ENCODE data around the gene ASXL2. TPM values are rescaled to one million over a fixed set of nuclear protein-coding genes. Genes with fewer than 3 reads are reported as not detected.

ASXL2 gene
- total RNA-seq, 1 donor from 2014 or later = 32.7 TPM

GRCh38 chr2:25684577-25685473, 193.5 kb downstream of the ASXL2 start:
- no peak for DNase-seq (ENCODE audit: extremely low spot score, unreplicated experiment)
- no peaks in the 10 kb centered on the region for H3K9me3 Mint-ChIP-seq (ENCODE audit: unreplicated experiment)
- H3K27me3 Mint-ChIP-seq (ENCODE audit: unreplicated experiment) = peaks cover 9% of the 10 kb centered on the region
- H3K27ac Mint-ChIP-seq (ENCODE audit: unreplicated experiment) = no peak overlapping the region
- no peaks in the 10 kb centered on the region for H3K4me1 Mint-ChIP-seq (ENCODE audit: unreplicated experiment)
- TF ChIP-seq, protein P1, sequence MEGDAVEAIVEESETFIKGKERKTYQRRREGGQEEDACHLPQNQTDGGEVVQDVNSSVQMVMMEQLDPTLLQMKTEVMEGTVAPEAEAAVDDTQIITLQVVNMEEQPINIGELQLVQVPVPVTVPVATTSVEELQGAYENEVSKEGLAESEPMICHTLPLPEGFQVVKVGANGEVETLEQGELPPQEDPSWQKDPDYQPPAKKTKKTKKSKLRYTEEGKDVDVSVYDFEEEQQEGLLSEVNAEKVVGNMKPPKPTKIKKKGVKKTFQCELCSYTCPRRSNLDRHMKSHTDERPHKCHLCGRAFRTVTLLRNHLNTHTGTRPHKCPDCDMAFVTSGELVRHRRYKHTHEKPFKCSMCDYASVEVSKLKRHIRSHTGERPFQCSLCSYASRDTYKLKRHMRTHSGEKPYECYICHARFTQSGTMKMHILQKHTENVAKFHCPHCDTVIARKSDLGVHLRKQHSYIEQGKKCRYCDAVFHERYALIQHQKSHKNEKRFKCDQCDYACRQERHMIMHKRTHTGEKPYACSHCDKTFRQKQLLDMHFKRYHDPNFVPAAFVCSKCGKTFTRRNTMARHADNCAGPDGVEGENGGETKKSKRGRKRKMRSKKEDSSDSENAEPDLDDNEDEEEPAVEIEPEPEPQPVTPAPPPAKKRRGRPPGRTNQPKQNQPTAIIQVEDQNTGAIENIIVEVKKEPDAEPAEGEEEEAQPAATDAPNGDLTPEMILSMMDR (IDR thresholded peaks at IDR 0.05) = no peak
- H3K4me3 Mint-ChIP-seq (ENCODE audit: unreplicated experiment) = no peak overlapping the region
- no peaks in the 10 kb centered on the region for H3K36me3 Mint-ChIP-seq (ENCODE audit: unreplicated experiment)

Other genes starting within 250 kb of the ASXL2 start
- 19.6 and 20.9 TPM in 2 replicates for gene DTNB, start 204.9 kb downstream of the ASXL2 start, total RNA-seq
- gene KIF3C, start 104.0 kb upstream of the ASXL2 start, total RNA-seq = 29.7 TPM in 2 replicates
- 139 and 150 TPM in 2 replicates for gene RAB10, start 155.6 kb upstream of the ASXL2 start, total RNA-seq